Stimulated activated CD8-positive, alpha-beta memory T cell treated with anti-CD3 and anti-CD28 coated beads, Interleukin-15, amount 100 ng/mL, for 48 hours (primary cell): Measurements from ENCODE around the gene CYP24A1.

Experiments used
- DNase-seq, 2 donors: peaks; one replicate each; pipeline ENCODE4 v3.0.0-alpha.2; 2020; ENCODE audit warnings: low read depth in 2 of 2

CYP24A1 gene

GRCh38 chr20:54156981-54157835 is 16.6 kb downstream of the CYP24A1 start:
- DNase-seq: no peak

GRCh38 chr20:54156522-54156921 is 17.3 kb downstream of the CYP24A1 start:
- DNase-seq: no peak

- no peak for DNase-seq
Measured at GRCh38 chr20:54155736-54156317, 18.0 kb downstream of the CYP24A1 start.

GRCh38 chr20:54154439-54154838 is 19.3 kb downstream of the CYP24A1 start:
- no peak for DNase-seq

- no peak for DNase-seq
Measured at GRCh38 chr20:54153847-54154246, 19.9 kb downstream of the CYP24A1 start.

GRCh38 chr20:54153041-54153327 is 20.8 kb downstream of the CYP24A1 start:
- no peak for DNase-seq

- DNase-seq: no peak
Measured at GRCh38 chr20:54152227-54153040, 21.4 kb downstream of the CYP24A1 start.

- no peak for DNase-seq
Measured at GRCh38 chr20:54151511-54152226, 22.1 kb downstream of the CYP24A1 start.

- no peak for DNase-seq
Measured at GRCh38 chr20:54151075-54151439, 22.7 kb downstream of the CYP24A1 start.

- DNase-seq: no peak
Measured at GRCh38 chr20:54149765-54150264, 24.0 kb downstream of the CYP24A1 start.

- no peak for DNase-seq
Measured at GRCh38 chr20:54148947-54149764, 24.6 kb downstream of the CYP24A1 start.

- DNase-seq: no peak
Measured at GRCh38 chr20:54146672-54147071, 27.1 kb downstream of the CYP24A1 start.

GRCh38 chr20:54144847-54145414 is 28.9 kb downstream of the CYP24A1 start:
- no peak for DNase-seq

- no peak for DNase-seq
Measured at GRCh38 chr20:54140927-54141566, 32.7 kb downstream of the CYP24A1 start.

GRCh38 chr20:54140486-54140885 is 33.3 kb downstream of the CYP24A1 start:
- no peak for DNase-seq

GRCh38 chr20:54140067-54140466 is 33.7 kb downstream of the CYP24A1 start:
- DNase-seq: no peak

GRCh38 chr20:54139188-54139587 is 34.6 kb downstream of the CYP24A1 start:
- no peak for DNase-seq

- no peak for DNase-seq
Measured at GRCh38 chr20:54138427-54138826, 35.4 kb downstream of the CYP24A1 start.

GRCh38 chr20:54137115-54137514 is 36.7 kb downstream of the CYP24A1 start:
- DNase-seq: no peak
